ENCODE results near the gene PPP2R5D.

The PPP2R5D gene

DNA sequence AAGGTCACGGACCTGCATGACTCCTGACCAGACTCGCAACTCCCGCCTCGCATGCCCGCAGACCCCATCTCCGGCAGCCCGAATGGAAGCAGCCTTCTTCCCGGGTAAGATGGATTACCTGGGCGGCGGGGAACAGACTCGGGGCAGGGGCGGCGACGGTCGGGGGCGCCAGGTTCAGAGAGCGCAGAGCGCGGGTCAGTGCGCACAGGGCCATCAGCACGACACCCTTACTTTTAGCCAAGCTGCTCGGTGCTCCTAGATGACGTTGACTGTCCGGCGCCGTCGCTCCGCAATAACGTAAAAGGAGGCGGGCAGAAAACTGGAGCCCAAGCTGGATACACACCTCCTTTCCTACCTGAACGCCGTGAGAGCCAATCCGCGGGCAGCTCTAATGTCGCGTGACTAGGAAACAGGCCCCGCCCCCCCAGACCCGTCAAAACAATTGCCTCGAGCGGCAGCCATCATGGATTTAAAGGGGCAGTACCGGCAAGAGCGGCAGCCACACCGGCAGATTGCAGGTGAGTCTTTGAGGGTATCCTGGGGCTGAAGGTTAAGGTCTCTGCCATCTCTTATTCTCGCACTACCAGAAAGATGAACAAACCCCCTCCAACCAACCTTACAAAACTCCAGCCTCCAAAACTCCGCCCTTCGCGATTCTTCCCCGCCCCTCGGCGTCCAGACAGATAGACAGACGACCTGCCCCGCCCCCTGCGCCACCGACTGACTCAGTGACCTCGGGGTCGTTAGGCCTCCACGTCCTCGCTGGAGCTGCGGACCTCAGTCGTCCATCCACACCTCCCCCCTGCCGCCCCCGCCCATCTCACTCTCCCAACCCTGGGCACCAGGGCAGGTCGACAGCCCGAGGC, 75.0 kb downstream of the PPP2R5D start, which contains the start of the genes KLC4 and MRPL2:
TSS of gene KLC4 (plus strand) at position 464 of the 866 bp plus-strand sequence. CDS start 1,705 bp downstream, outside the sequence.
TSS of gene MRPL2 (minus strand) at position 267 of the 866 bp plus-strand sequence. CDS start at position 214, 53 bp downstream.
- DNase-seq (ENCODE audit: low read depth) = peak; percentile 96

GRCh38 chr6:43060034-43060754, 75.8 kb downstream of the PPP2R5D start:
- DNase-seq (ENCODE audit: low read depth) = no peak

DNA sequence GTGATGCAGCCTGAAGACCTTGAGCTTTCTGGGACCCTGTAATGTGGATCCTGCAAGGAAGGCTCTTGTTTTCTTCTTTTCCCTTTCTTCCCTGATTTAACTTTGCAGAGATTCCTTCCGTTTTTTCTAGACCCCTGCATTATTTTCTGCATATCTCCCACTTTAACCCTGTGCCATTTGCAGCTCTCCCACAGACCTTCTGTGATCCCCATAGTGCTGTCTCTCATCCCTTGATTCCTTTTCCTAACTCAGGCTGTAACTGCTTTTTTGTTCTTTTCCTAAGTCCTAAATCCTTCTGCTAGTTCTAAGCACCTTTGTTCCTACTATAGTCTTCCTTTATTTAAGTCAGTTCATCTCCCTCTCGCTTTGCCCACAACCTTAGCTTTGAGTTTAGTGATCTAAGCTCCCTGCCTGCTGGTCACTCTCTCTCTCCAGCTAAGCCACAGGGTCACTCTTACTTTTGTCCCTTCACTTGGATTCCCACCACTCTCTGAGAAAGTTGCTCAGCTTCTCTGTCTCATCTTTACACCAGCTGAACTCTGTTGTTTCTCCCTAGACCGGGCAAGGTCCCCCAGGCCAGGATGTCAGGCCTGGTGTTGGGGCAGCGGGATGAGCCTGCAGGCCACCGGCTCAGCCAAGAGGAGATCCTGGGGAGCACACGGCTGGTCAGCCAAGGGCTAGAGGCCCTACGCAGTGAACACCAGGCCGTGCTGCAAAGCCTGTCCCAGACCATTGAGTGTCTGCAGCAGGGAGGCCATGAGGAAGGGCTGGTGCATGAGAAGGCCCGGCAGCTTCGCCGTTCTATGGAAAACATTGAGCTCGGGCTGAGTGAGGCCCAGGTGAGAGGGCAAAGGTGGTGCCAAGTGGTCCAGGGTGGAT, 76.6 kb downstream of the PPP2R5D start:
- no peak for DNase-seq (ENCODE audit: low read depth)

- no peak for DNase-seq (ENCODE audit: low read depth)
Measured at GRCh38 chr6:43061861-43062260, 77.5 kb downstream of the PPP2R5D start.
